Limb (tissue), 2 donors: ENCODE measurements around the gene TARS2.

Experiments used
- DNase-seq, 2 donors: peaks; one replicate each; pipeline ENCODE4 v3.0.0-alpha.2; 2016; ENCODE audit errors: extremely low spot score in 2 of 2

The TARS2 gene

DNA sequence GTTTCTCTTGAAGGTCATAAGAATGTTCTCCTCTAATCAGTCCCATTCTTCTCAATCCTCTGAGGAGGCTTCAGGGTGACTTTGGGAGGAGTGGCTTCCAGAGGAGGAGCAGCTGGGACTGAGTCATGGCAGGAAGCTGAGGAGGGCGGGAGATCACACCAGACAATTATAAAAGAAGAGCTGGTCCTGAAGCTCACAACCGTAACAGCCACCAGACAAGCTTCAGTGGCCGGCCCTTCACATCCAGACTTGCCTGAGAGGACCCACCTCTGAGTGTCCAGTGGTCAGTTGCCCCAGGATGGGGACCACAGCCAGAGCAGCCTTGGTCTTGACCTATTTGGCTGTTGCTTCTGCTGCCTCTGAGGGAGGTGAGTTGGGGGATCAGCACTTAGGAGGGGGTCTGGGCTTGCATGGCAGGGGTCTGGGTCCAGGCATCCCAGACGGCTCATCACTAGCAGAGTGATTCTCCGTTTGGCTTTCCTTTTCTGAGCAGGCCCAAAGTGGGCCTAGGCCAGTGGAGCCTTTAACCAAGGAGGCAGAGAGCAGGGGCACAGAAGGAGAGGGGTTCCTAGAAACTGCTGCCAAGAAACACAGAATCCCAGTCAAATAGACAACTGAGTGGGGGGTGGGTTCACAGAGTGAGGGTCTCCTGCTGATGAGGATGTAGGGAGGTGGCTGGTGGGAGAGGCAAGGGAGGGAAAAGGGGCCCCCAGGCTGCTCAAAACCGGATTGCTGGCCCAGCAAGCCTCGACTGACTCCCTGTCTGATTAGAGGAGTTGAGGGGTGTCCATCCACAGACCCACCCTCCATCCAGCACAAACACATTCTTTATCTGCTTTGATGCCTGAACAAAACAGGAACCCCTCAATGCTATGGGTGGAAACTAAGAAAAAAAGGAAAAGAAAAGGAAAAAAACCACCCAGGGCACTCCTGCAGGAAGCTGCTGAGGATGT, 21.0 kb downstream of the TARS2 start, which contains the start of gene ECM1:
Gene ECM1 (plus strand): TSS at position 198 of the 953 bp plus-strand sequence. CDS start 101 bp downstream, at position 299.
- DNase-seq: no peak

DNA sequence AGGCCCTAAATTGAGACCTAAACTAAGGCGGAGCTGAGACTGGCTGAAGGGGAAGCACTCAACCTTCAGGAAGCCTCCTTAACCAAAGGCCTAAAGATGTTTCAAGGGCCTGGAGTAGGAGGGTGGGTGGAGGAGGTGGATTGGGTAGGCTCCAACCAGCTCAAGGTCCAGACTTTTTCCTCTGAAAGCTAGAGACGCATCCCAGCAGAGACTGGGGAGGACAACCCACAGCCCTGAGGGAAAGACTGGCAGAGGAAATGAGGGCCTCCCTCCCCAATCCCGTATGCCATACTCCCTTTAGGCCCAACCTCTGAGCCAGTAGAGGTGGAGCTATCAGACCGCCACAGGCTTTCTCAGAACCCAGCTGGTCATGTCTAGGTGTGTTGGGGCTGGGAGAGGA, 21.8 kb downstream of the TARS2 start:
- no peak for DNase-seq

GRCh38 chr1:150511551-150511950, 24.3 kb downstream of the TARS2 start:
- no peak for DNase-seq

GRCh38 chr1:150511985-150512660, 24.9 kb downstream of the TARS2 start:
- no peak for DNase-seq

GRCh38 chr1:150512846-150513245, 25.6 kb downstream of the TARS2 start:
- DNase-seq: no peak

- peak in 1 of 2 donors; percentile 25 for DNase-seq
Measured at GRCh38 chr1:150513351-150513791, 26.2 kb downstream of the TARS2 start.

DNA sequence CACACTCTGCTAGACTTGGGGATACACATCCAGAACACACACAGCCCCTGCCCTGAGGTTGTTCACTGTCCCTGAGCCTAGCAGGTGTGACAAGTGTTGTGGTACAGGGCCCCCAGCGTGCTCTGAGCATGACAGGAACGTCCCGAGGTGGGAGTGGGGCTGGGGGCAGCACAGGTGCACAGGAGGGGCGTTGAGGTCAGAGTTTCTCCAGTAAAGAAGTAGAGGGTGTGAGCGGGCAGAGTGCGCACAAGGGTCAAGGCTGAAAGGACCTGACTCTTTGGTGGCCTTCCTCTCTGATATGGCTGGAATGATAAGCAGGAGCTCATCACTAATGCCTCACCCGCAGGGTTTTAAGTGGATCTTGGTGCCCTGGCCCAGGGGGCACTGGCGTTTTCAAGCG, 27.0 kb downstream of the TARS2 start:
- no peak for DNase-seq

- DNase-seq: no peak
Measured at GRCh38 chr1:150514913-150515327, 27.7 kb downstream of the TARS2 start.

DNA sequence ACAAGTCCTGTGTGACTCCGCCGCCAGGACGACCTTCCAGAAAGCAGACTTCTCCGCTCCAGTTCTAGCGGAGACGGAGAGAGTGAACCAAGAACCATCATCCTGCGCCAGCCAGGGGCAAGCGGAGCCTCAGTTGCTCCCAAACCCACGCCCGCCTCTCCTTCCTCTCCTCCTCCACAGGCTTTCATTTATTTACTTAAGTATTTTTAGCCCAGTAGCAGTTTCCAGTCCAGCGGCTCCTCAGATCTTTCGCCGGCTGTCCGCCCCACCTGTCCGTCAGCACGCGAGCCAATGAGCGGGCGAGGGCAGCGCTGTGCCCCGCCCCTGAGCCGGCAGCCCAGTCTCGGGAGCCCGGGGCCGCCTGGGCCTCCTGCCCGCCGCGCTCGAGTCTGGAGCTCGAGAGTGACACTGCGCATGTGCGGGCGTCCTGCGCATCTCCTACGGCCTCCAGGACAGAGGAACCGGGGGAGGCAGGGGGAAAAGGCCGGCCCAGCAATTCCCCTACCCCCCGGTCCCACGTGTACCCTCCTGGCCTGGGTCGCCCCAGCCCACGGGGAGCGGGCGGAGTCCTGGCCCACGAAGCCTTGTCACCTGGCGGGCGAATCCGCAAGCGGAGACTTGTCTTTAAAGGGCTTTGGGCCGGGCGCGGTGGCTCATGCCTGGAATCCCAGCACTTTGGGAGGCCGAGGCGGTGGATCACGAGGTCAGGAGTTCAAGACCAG, 28.3 kb downstream of the TARS2 start, which contains the start of gene FALEC:
Gene FALEC (plus strand): TSS at position 425 of the 722 bp plus-strand sequence.
- peak; percentile 96 to 97 for DNase-seq

DNA sequence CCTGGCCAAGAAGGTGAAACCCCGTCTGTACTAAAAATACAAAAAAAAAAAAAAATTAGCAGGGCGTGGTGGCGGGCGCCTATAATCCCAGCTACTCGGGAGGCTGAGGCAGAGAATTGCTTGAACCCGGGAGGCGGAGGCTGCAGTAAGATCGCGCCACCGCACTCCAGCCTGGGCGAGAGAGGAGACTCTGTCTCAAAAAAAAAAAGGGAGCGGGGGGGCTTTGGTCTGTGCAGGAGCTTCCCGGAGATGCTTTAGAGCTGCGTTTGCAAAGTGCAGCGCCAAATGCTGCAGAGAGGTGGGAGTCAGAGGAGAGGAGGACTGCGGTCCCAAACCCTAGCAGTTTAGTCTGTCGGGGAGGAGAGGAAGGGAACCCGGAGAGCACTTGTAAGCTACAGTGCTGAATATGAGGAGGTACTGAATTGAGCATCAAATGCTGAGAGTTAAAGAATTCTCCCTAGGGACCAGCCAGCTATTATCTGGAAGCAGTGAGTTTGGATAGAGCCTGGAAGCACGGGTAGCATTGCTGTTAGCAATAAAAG, 28.9 kb downstream of the TARS2 start:
- DNase-seq: peak in 1 of 2 donors; percentile 50

DNA sequence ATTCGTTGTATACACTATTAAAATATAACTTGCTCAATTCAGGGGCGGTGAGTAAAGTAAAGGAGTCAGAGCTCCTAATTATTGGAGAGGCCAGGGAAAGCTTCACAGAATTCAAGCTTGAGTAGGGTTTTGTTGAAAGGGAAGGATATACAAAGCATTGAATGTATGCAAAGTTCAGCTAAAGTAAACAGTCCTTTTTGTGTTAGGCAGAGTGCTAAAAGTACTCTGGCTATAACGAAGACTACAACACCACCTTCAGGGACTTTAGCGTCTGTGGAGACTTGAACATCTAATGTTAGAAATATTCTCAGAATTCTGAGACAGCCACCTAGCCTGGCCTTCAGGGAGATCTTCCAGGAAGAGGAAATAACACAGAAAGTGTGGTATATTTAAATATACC, 29.4 kb downstream of the TARS2 start:
- no peak for DNase-seq

GRCh38 chr1:150521196-150521968, 34.2 kb downstream of the TARS2 start:
- no peak for DNase-seq

- no peak for DNase-seq
Measured at GRCh38 chr1:150525348-150525747, 38.1 kb downstream of the TARS2 start.

- no peak for DNase-seq
Measured at GRCh38 chr1:150528196-150528595, 41.0 kb downstream of the TARS2 start.

DNA sequence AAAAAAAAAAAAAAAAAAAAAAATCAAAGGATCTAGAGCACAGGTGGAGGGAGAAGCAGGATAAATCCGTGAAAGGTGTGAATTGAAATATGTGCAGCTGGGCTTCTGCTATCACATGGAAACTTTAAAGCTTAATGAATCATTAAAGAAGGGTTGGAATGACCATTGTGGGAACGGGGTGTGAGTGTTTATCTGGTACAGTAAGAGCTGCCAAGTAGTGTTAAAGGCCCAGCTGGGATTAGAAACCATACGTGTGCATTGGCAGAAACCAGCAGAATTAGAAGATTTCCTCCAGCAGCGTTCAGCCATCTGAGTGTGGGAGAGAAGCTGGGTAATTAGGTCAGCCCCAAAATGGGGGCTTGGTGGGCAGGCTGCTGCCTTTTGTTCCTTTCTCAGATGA, 41.8 kb downstream of the TARS2 start:
- no peak for DNase-seq

- no peak for DNase-seq
Measured at GRCh38 chr1:150530491-150531159, 43.4 kb downstream of the TARS2 start.

- DNase-seq: no peak
Measured at GRCh38 chr1:150532860-150533259, 45.6 kb downstream of the TARS2 start.

DNA sequence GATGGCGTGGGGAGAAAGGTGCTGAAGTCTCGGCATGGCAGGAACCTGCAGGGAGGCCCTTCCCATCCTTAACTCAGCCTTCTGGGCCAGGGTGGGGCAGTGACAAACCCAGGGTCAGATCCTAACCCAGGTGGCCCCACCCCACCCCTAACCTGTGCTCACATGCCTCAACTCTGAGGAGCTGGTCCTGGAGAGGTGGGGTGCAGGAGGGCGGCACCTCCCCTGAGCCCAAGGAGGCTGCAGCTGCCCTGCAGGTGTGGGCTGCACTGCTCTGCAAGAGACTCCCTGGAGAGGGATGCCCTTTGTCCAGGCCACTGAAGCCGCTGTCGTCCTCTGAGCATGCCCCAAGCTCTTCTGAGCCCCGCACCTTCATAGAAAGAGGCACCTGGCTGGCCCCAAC, 46.8 kb downstream of the TARS2 start:
- DNase-seq: no peak

DNA sequence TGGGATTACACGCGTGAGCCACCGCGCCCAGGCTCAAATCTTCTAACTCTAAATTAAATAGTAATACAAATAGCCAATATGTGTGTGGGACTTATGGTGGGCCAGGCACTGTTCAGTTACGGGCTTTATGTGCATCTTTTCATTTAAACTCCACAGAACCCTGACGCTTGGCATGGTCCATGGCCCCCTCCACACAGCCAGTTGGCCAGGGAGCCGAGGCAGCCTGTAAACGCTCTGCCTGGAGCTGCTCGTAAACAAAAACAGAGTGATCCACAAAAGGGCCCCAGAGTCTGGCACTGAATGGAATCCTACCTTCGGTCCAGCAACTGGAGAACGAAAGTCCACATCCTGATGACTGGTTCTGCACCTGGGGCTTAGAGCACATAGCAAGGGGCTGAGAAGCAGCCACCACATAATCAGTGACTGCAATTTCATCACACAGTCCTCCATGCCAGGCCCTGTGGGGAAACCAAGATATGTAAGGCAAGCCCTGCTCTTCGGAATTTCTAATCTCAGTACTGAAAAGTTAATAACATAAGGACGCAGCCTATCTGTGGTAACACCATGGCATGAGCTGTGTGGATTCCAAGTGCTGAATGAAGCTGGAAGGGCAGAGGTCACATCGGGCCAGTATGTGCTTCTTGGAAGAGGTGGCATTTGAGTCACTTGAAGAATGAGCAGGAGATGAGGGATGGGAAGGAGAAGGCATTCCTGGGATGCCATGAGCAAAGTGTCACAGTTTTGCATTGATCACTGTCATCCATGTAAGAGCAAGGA, 48.5 kb downstream of the TARS2 start:
- no peak for DNase-seq
